GM21786 (cell line): ENCODE data around the gene MYO7B.

ENCODE experiments used
- ATAC-seq: cut with Tn5 transposase; IDR thresholded peaks from one replicate; pipeline ENCODE4 v1.9.1; 2021; ENCODE audit not compliant: unreplicated experiment

Gene MYO7B

GRCh38 chr2:127572841-127573240 is 37.4 kb downstream of the MYO7B start:
- ATAC-seq, result no peak

GRCh38 chr2:127573298-127573697 is 37.8 kb downstream of the MYO7B start:
- ATAC-seq, result no peak

- ATAC-seq, result no peak
These were observed 38.3 kb downstream of the MYO7B start for GRCh38 chr2:127573771-127574170.

GRCh38 chr2:127574656-127575055 is 39.2 kb downstream of the MYO7B start:
- ATAC-seq, result no peak

GRCh38 chr2:127575185-127575765 is 39.8 kb downstream of the MYO7B start:
- peak; percentile 37 for ATAC-seq

- ATAC-seq, result no peak
These were observed 40.5 kb downstream of the MYO7B start for GRCh38 chr2:127575941-127576432.

- ATAC-seq, result no peak
These were observed 41.1 kb downstream of the MYO7B start for GRCh38 chr2:127576433-127577207.

- ATAC-seq, result no peak
These were observed 41.7 kb downstream of the MYO7B start for GRCh38 chr2:127577208-127577475.

- ATAC-seq, result no peak
These were observed 42.0 kb downstream of the MYO7B start for GRCh38 chr2:127577503-127577902.

- peak; percentile 63 for ATAC-seq
These were observed 42.5 kb downstream of the MYO7B start for GRCh38 chr2:127577973-127578372.

- ATAC-seq, result no peak
These were observed 42.9 kb downstream of the MYO7B start for GRCh38 chr2:127578411-127578810.

GRCh38 chr2:127579231-127579630 is 43.7 kb downstream of the MYO7B start:
- no peak for ATAC-seq

GRCh38 chr2:127580167-127581049 is 44.9 kb downstream of the MYO7B start:
- no peak for ATAC-seq

GRCh38 chr2:127581050-127581345 is 45.5 kb downstream of the MYO7B start:
- ATAC-seq, result no peak

GRCh38 chr2:127581516-127582490 is 46.3 kb downstream of the MYO7B start:
- no peak for ATAC-seq

GRCh38 chr2:127582863-127583861 is 47.7 kb downstream of the MYO7B start:
- no peak for ATAC-seq

GRCh38 chr2:127584047-127584446 is 48.6 kb downstream of the MYO7B start:
- no peak for ATAC-seq

GRCh38 chr2:127584516-127585033 is 49.1 kb downstream of the MYO7B start:
- ATAC-seq, result no peak

- ATAC-seq, result no peak
These were observed 49.9 kb downstream of the MYO7B start for GRCh38 chr2:127585270-127585807.
